ENCODE data around the gene SLC6A15. TPM values are rescaled to one million over a fixed set of nuclear protein-coding genes. Genes with fewer than 3 reads are reported as not detected.

The SLC6A15 gene
- total and polyA plus RNA-seq, 2 of the 13 experiments (the other 11 are each of a cell fraction or from before 2014, with no cell fraction given), result not detected

GRCh38 chr12:84843593-84844144 is 68.9 kb downstream of the SLC6A15 start:
- WGBS (ENCODE audit: low lambda C conversion rate), result 0% methylated on average over 1 of the region's 1 CpG
- Histone ChIP-seq H4K20me1 (ENCODE audit: insufficient read depth, low read length) (no peaks in the 10 kb centered on the region), H3K27ac (ENCODE audit: extremely low read length, insufficient read depth, low read length) (no peak overlapping the region), H3K79me2 (ENCODE audit: insufficient read depth, low read length) (no peaks in the 10 kb centered on the region), H3K4me3 (replicated peaks in 1 of 3; ENCODE audit: insufficient read depth in 1 of 3, low read depth in 2 of 3, low read length in 3 of 3) (no peak overlapping the region), H3K9ac (ENCODE audit: insufficient read depth, low read depth, low read length) (no peak overlapping the region), H3K4me2 (ENCODE audit: low read depth, low read length) (no peak overlapping the region), H3K36me3 (replicated peaks in 1 of 2; ENCODE audit: control insufficient read depth in 1 of 2, insufficient read depth in 2 of 2, low read length in 2 of 2) (no peaks in the 10 kb centered on the region), H3K9me3 (ENCODE audit: low read length) (no peaks in the 10 kb centered on the region), H2AFZ (ENCODE audit: low read length) (no peak overlapping the region), H3K27me3 (ENCODE audit: control insufficient read depth in 1 of 2, insufficient read depth in 2 of 2, low read length in 2 of 2) (no peaks in the 10 kb centered on the region), H3K4me1 (ENCODE audit: insufficient read depth, low read length) (no peaks in the 10 kb centered on the region)
- no TSS peak for BruUV-seq (replicated peaks)
- in situ Hi-C loops (cut with HindIII; ENCODE audit: extremely low pct_ligation_motif_present, low pct_unique_long_range_greater_than_20kb) (no loop called here), intact Hi-C loops (cut with micrococcal nuclease; ENCODE audit: unreplicated experiment) (loop anchor here (10.0 kb wide), 1 partner anchor 1839 kb away; no protein-coding TSS in a partner anchor)
- CTCF ChIA-PET (ENCODE audit: low intra/inter-chr PET ratio, low total read pairs), result no interaction called here
- TF ChIP-seq NCOA5 (CRISPR knock-in tag; IDR thresholded peaks at IDR 0.05), result no peak
- TF ChIP-seq RBAK (CRISPR knock-in tag; IDR thresholded peaks at IDR 0.05), result no peak
- TF ChIP-seq NR2F6 (IDR thresholded peaks at IDR 0.05), result no peak
- no peak for TF ChIP-seq NR2F6 (CRISPR knock-in tag; IDR thresholded peaks at IDR 0.05)
- no peak for TF ChIP-seq ZNF567 (CRISPR knock-in tag; IDR thresholded peaks at IDR 0.05; ENCODE audit: borderline replicate concordance)
- DNase-seq (ENCODE audit: low spot score), result no peak
- POLR2A ChIA-PET, result no interaction called here
- FAIRE-seq, result no peak
- ATAC-seq, result no peak

DNA sequence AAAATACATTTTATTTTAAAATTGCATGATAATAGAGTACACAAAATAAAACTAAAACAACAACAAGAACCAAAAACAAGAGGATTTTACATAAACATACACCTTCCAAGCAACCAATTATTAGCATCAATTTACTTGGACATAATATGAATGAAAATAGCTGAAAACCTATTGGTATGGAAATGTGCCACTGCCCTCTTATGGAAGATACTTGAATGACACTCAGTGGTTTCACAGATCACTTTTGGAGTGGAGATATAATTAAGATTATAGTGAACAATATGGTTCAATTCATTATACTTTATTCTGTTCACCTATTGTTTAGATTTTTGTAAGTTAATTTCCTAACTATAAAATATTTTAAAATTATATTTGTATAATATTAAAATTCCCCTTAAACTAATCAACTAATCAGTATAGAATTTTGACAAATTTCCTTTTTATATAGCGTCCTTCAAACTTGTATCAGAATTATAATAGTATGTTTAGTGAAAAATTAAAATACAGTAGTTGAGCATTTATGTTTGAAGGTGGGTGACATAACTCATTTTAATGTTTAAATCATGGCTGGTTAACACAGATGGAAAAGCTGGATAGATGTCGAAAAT is 70.1 kb downstream of the SLC6A15 start:
- no peaks in the 10 kb centered on the region for H3K27me3 ChIP-seq (ENCODE audit: control insufficient read depth in 1 of 2, insufficient read depth in 2 of 2, low read length in 2 of 2)
- no peaks in the 10 kb centered on the region for H3K9me3 ChIP-seq (ENCODE audit: low read length)
- BruUV-seq (replicated peaks), result no TSS peak
- H4K20me1 ChIP-seq (ENCODE audit: insufficient read depth, low read length), result no peaks in the 10 kb centered on the region
- DNase-seq (ENCODE audit: low spot score) (peak; percentile 16), FAIRE-seq (no peak), ATAC-seq (peak; percentile 31; the same call in 1 of the 3 replicates)
- intact Hi-C loops (cut with micrococcal nuclease; ENCODE audit: unreplicated experiment), result loop anchor here (10.0 kb wide), 1 partner anchor 1838 kb away; no protein-coding TSS in a partner anchor
- CTCF ChIA-PET (ENCODE audit: low intra/inter-chr PET ratio, low total read pairs), result no interaction called here
- no peak overlapping the region for H3K4me3 ChIP-seq (replicated peaks in 1 of 3; ENCODE audit: insufficient read depth in 1 of 3, low read depth in 2 of 3, low read length in 3 of 3)
- H3K4me2 ChIP-seq (ENCODE audit: low read depth, low read length), result no peak overlapping the region
- no peaks in the 10 kb centered on the region for H3K79me2 ChIP-seq (ENCODE audit: insufficient read depth, low read length)
- 4% methylated on average over 2 of the region's 2 CpGs for whole genome bisulfite sequencing (ENCODE audit: low lambda C conversion rate)
- H3K27ac ChIP-seq (ENCODE audit: extremely low read length, insufficient read depth, low read length), result no peak overlapping the region
- H2AFZ ChIP-seq (ENCODE audit: low read length), result no peak overlapping the region
- no peaks in the 10 kb centered on the region for H3K36me3 ChIP-seq (replicated peaks in 1 of 2; ENCODE audit: control insufficient read depth in 1 of 2, insufficient read depth in 2 of 2, low read length in 2 of 2)
- POLR2A ChIA-PET, result no interaction called here
- no peaks in the 10 kb centered on the region for H3K4me1 ChIP-seq (ENCODE audit: insufficient read depth, low read length)
- in situ Hi-C loops (cut with HindIII; ENCODE audit: extremely low pct_ligation_motif_present, low pct_unique_long_range_greater_than_20kb), result no loop called here
- H3K9ac ChIP-seq (ENCODE audit: insufficient read depth, low read depth, low read length), result no peak overlapping the region
- TF ChIP-seq ZNF292 (CRISPR knock-in tag; IDR thresholded peaks at IDR 0.05; ENCODE audit: borderline replicate concordance, low read depth) (no peak), E2F2 (CRISPR knock-in tag; IDR thresholded peaks at IDR 0.05; ENCODE audit: borderline replicate concordance) (no peak), ARID3A (IDR thresholded peaks at IDR 0.05; ENCODE audit: low read depth, low read length) (0 out of 2 replicates have a peak, but pooled peaks have one; percentile 4), SMC3 (IDR thresholded peaks at IDR 0.05; ENCODE audit: low read length) (0 out of 2 replicates have a peak, but pooled peaks have one; percentile 18), CTCF (CRISPR knock-in tag; IDR thresholded peaks at IDR 0.05) (peak; percentile 63), IRF9 (CRISPR knock-in tag; IDR thresholded peaks at IDR 0.05; ENCODE audit: borderline replicate concordance) (no peak), ZNF883 (CRISPR knock-in tag; IDR thresholded peaks at IDR 0.05; ENCODE audit: not compliant biosample characterization) (no peak)
